Heart left ventricle (tissue), 16 donors: ENCODE data around the gene EBF4. TPM values are rescaled to one million over a fixed set of nuclear protein-coding genes. Genes with fewer than 3 reads are reported as not detected.

Source experiments
- ATAC-seq, 4 donors: fragments of 200-7000 bp; cut with Tn5 transposase; one replicate each; pipeline ENCODE4 v1.9.1; 2020 to 2022; ENCODE audit warnings: moderate library complexity in 4 of 4, mild to moderate bottlenecking in 3 of 4, moderate number of reproducible peaks in 1 of 4
- DNase-seq, 5 donors: peaks; one replicate each; pipeline ENCODE4 v3.0.0-alpha.2; 2020
- H3K27ac ChIP-seq, 12 donors: fragments of 200-600 bp; sonication (generic) in 4 of 12; one replicate each; pipeline versions ENCODE4 v1.5.0 to v1.8.0; 2016 to 2022; ENCODE audit warnings: mild to moderate bottlenecking in 2 of 12
- H3K27me3 ChIP-seq, 9 donors: fragments of 200-600 bp; sonication (generic) in 2 of 9; one replicate each; pipeline versions ENCODE4 v1.5.1 to v1.8.0; 2016 to 2022; ENCODE audit warnings: mild to moderate bottlenecking in 3 of 9
- H3K36me3 ChIP-seq, 9 donors: fragments of 200-600 bp; sonication (generic) in 2 of 9; one replicate each; pipeline versions ENCODE4 v1.5.0 to v1.8.0; 2018 to 2022; ENCODE audit warnings: mild to moderate bottlenecking in 2 of 9
- H3K4me1 ChIP-seq, 12 donors: fragments of 200-600 bp; sonication (generic) in 4 of 12; one replicate each; pipeline versions ENCODE4 v1.5.0 to v1.8.0; 2016 to 2022; ENCODE audit warnings: mild to moderate bottlenecking in 3 of 12
- H3K4me3 ChIP-seq, 12 donors: fragments of 200-600 bp; sonication (generic) in 4 of 12; one replicate each; pipeline versions ENCODE4 v1.5.0 to v1.8.0; 2017 to 2022; ENCODE audit warnings: mild to moderate bottlenecking in 9 of 12, moderate library complexity in 4 of 12
- H3K9me3 ChIP-seq, 12 donors: fragments of 200-600 bp; sonication (generic) in 4 of 12; one replicate each; pipeline versions ENCODE4 v1.5.0 to v1.8.0; 2016 to 2022; ENCODE audit warnings: mild to moderate bottlenecking in 1 of 12
- POLR2A ChIP-seq, 2 donors: fragments of 450-650 bp; IDR thresholded peaks; one replicate each; pipeline ENCODE4 v1.6.1; 2017; ENCODE audit warnings: antibody characterized with exemption in 2 of 2, mild to moderate bottlenecking in 2 of 2, moderate library complexity in 2 of 2
- WGBS, 4 donors: extraction: QIAGEN DNeasy Blood & Tissue Kit in 2 of 4; methylation state at CpG; one replicate each; pipeline versions ENCODE4 v1.1.5 to v1.1.7; 2013 to 2018; 5-methylcytosine and 5-hydroxymethylcytosine counted together
- intact Hi-C, 10 donors: fragments of 100-400 bp; cut with DNase I; formaldehyde crosslinking; loops; one replicate each; pipeline versions ENCODE4 v1.11.1 to v1.14.2; 2022
- polyA plus RNA-seq, 2 donors: library from polyadenylated mRNA; stranded (reverse); fragments of 200-250 nt; gene quantifications; one replicate each; pipeline ENCODE4 v1.2.3, GENCODE V29; 2013
- total RNA-seq, 9 donors: library from RNA; depleted of rRNA in 2 of 9; stranded (reverse); fragments of >200 nt in 2 of 9; fragmentation: NEBNext Ultra II Directional in 3 of 9; extraction: Animal tissue kit (Norgen Biotek cat#: 25700) in 3 of 9; gene quantifications; one replicate each; pipeline versions ENCODE4 v1.1.0 to v1.2.4, GENCODE V29; 2016 to 2023
- TF ChIP-seq, protein P1 (sequence below), 12 donors: fragments of 200-600 bp; sonication (generic) in 4 of 12; IDR thresholded peaks; one replicate each; pipeline versions ENCODE4 v1.5.0 to v1.8.0; 2018 to 2022; ENCODE audit warnings: antibody characterized with exemption in 12 of 12, mild to moderate bottlenecking in 5 of 12
- donor health status: ischemic (EF 13 %, LVEDD 7.1; RV severe dilation, severe dysfunction).
- donor health status: healthy with polysubstance abuse.
- donor health status: DM: no; HTN: yes; CAD: no.
- donor health status: DM: no; HTN: no; CAD: no.
- donor health status: ischemic (EF 25% LVEDD 6.9; RV normal size, moderate dysfunction).
- donor health status: ischemic (EF 25% LVEDD 5.7; RV mildly dilated, moderate dysfunction).
- donor health status: healthy.
- donor health status: DM: yes; HTN: yes; CAD: no.
- donor health status: ischemic (EF 35%, LVEDD 5.7; RV mildly dilated, moderate dysfunction).
- donor health status: nonischemic (EF 11% LVEDD 7.7; RV severe dilation, severe dysfunction).
- donor health status: DM: yes; HTN: yes; CAD: no.
- donor health status: PGD.
- donor health status: ischemic (EF 29% LVEDD 5.4; RV normal size, mild dysfunction).
- donor health status: nonischemic (EF 23%, LVEDD 6.1; RV moderate dilation, normal function).

Gene EBF4
- total and polyA plus RNA-seq, 11 donors, result 2.5 to 6.4 (median 3.8) TPM

DNA sequence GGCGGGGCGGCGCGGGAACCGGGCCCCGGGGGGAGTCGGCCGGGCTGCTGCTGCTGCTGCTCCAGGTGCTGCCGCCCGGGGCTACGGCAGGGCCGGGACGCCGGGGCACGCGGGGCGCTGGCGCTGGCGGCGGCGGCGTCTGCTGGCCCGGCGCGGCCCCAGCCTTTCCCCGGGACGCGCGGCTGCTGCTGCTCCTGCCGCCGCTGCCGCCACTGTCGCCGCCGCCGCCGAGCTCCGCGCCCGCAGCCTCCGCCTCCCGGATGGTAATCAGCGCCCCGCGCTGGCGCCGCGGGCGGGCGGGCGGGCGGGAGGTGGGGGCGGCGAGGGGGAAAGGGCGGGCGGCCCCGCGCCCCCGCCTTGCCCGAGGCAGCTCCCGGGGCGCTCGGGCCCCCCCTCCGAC, 306 bp downstream of the EBF4 start:
- DNase-seq (no peak), ATAC-seq (no peak)
- intact Hi-C loops, result loop anchor here in 5 of 10 donors (5.0 to 10.0 kb wide), 4 partner anchors 49 to 162 kb away; partner anchors contain the start of genes PCED1A (in 2 of the 5) and VPS16 (in 2 of the 5)
- Histone ChIP-seq H3K9me3 (no peaks in the 10 kb centered on the region), H3K4me3 (peak overlapping the region in 9 of 12 donors; percentile 50 to 83 (median 63)), H3K36me3 (no peaks in the 10 kb centered on the region), H3K27me3 (peaks cover 0 to 36% (median 4%) of the 10 kb centered on the region in 9 donors), H3K27ac (peak overlapping the region in 1 of 12 donors; percentile 88), H3K4me1 (peaks cover 0 to 22% (median 4%) of the 10 kb centered on the region in 12 donors)
- WGBS, 4 donors, result 0 to 5% (median 0%) methylated on average over 3 to 64 of the region's 64 CpGs
- TF ChIP-seq, protein P1, sequence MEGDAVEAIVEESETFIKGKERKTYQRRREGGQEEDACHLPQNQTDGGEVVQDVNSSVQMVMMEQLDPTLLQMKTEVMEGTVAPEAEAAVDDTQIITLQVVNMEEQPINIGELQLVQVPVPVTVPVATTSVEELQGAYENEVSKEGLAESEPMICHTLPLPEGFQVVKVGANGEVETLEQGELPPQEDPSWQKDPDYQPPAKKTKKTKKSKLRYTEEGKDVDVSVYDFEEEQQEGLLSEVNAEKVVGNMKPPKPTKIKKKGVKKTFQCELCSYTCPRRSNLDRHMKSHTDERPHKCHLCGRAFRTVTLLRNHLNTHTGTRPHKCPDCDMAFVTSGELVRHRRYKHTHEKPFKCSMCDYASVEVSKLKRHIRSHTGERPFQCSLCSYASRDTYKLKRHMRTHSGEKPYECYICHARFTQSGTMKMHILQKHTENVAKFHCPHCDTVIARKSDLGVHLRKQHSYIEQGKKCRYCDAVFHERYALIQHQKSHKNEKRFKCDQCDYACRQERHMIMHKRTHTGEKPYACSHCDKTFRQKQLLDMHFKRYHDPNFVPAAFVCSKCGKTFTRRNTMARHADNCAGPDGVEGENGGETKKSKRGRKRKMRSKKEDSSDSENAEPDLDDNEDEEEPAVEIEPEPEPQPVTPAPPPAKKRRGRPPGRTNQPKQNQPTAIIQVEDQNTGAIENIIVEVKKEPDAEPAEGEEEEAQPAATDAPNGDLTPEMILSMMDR (IDR thresholded peaks at IDR 0.05), result peak in 1 of 12 donors; percentile 10
- no peak for TF ChIP-seq POLR2A (IDR thresholded peaks at IDR 0.05)

DNA sequence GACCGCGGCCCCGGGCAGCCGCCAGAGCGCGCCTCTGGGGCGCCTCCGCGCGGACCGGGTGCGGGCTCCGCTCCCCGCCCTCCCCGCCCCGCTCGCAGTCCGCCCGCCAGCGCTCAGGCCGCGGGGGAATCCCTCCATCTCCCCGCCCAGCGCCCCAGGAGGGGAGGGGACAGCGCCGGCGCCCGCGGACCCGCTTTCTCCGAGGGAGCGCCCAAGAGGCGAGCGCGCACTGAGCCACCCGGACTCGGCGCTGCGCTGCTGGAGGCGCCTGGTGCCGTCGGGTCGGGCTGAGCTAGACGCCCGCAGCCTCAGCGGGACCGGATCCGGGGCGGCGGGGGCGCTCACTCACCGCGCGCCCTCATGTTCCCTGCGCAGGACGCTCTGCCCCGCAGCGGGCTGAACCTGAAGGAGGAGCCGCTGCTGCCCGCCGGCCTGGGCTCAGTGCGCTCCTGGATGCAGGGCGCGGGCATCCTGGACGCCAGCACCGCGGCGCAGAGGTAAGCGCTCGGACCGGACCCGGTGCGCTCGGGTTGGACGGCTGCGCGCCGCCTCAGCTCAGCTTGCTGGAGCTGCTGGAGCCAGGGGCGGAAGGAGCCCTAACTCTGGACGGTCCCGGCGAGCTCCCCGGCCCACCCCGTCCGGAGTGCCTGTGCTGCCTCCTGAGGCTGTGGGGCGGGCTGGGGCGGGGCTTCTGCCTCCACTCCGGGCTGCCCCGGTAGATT, 867 bp downstream of the EBF4 start:
- H3K4me1 ChIP-seq, result peaks cover 0 to 22% (median 4%) of the 10 kb centered on the region in 12 donors
- peaks cover 0 to 33% (median 4%) of the 10 kb centered on the region in 9 donors for H3K27me3 ChIP-seq
- no peaks in the 10 kb centered on the region for H3K36me3 ChIP-seq
- H3K27ac ChIP-seq, result peak overlapping the region in 7 of 12 donors; percentile 1 to 88 (median 41)
- H3K9me3 ChIP-seq, result no peaks in the 10 kb centered on the region
- TF ChIP-seq, protein P1 (IDR thresholded peaks at IDR 0.05), result peak in 2 of 12 donors; percentile 2 to 11
- no peak for TF ChIP-seq POLR2A (IDR thresholded peaks at IDR 0.05)
- H3K4me3 ChIP-seq, result peak overlapping the region; percentile 22 to 83 (median 59)
- intact Hi-C loops, result loop anchor here in 5 of 10 donors (5.0 to 10.0 kb wide), 4 partner anchors 49 to 161 kb away; partner anchors contain the start of genes PCED1A (in 2 of the 5) and VPS16 (in 2 of the 5)
- 0 to 4% (median 2%) methylated on average over 20 to 89 of the region's 89 CpGs for WGBS, 4 donors
- peak in 3 of 4 donors; percentile 22 to 54 (median 43) for ATAC-seq
- DNase-seq, result peak in 3 of 5 donors; percentile 35 to 54 (median 47)

DNA sequence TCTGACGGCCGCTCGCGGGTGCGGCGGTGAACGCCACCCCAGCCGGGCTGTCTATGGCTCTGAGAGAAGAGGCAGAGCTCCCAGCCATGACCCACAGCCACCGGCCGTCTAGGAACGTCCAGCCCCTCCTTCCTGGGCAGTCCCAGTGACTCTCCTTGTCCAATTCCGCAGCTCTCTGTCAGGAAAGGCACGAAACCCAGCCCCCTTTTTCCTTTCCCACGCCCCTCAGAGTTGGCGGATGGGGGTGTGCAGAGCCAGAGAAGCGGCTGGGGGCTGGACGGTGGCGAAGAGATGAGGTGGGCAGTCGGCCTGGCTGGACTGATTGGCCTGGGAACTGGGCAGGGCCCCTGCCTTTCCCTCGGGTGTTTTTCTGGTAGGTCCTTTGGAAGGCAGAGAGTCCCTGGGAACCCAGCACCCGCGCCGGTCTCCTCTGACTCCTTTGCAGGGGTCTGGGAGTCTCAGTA, 1.5 kb downstream of the EBF4 start:
- no peak for TF ChIP-seq POLR2A (IDR thresholded peaks at IDR 0.05)
- TF ChIP-seq, protein P1 (IDR thresholded peaks at IDR 0.05), result no peak
- Histone ChIP-seq H3K36me3 (no peaks in the 10 kb centered on the region), H3K4me1 (peaks cover 0 to 22% (median 4%) of the 10 kb centered on the region in 12 donors), H3K9me3 (no peaks in the 10 kb centered on the region), H3K27me3 (peaks cover 0 to 33% (median 4%) of the 10 kb centered on the region in 9 donors), H3K4me3 (peak overlapping the region in 11 of 12 donors; percentile 22 to 83 (median 60)), H3K27ac (peak overlapping the region in 3 of 12 donors; percentile 1 to 59 (median 8))
- intact Hi-C loops, result loop anchor here in 5 of 10 donors (5.0 to 10.0 kb wide), 4 partner anchors 48 to 161 kb away; partner anchors contain the start of genes PCED1A (in 2 of the 5) and VPS16 (in 2 of the 5)
- DNase-seq (peak in 1 of 5 donors; percentile 36), ATAC-seq (peak in 2 of 4 donors; percentile 14 to 23)
- 31 to 42% (median 35%) methylated on average over 19 to 23 of the region's 23 CpGs for WGBS, 4 donors

GRCh38 chr20:2694519-2694918, 1.9 kb downstream of the EBF4 start:
- H3K9me3 ChIP-seq, result no peaks in the 10 kb centered on the region
- no peak for ATAC-seq
- TF ChIP-seq, protein P1 (IDR thresholded peaks at IDR 0.05), result no peak
- no peak for TF ChIP-seq POLR2A (IDR thresholded peaks at IDR 0.05)
- H3K27me3 ChIP-seq, result peaks cover 0 to 33% (median 4%) of the 10 kb centered on the region in 9 donors
- no peak for DNase-seq
- WGBS, 4 donors, result 70 to 88% (median 81%) methylated on average over 13 of the region's 13 CpGs
- H3K27ac ChIP-seq, result no peak overlapping the region
- H3K4me3 ChIP-seq, result no peak overlapping the region
- intact Hi-C loops, result loop anchor here in 5 of 10 donors (5.0 to 10.0 kb wide), 4 partner anchors 48 to 160 kb away; partner anchors contain the start of genes PCED1A (in 2 of the 5) and VPS16 (in 2 of the 5)
- H3K36me3 ChIP-seq, result no peaks in the 10 kb centered on the region
- H3K4me1 ChIP-seq, result peaks cover 0 to 22% (median 4%) of the 10 kb centered on the region in 12 donors
